Measurements from ENCODE around the gene CCNJ. TPM values are rescaled to one million over a fixed set of nuclear protein-coding genes. Genes with fewer than 3 reads are reported as not detected.

The CCNJ gene
- total RNA-seq, 1 experiment from 2014 or later = 36.8 TPM

GRCh38 chr10:96053985-96054384 is 10.6 kb downstream of the CCNJ start:
- no peak overlapping the region for H3K14ac ChIP-seq (ENCODE audit: insufficient read depth, low read length)
- TF ChIP-seq CTCF (conservative IDR thresholded peaks at IDR 0.05) = no peak
- H3K79me2 ChIP-seq (ENCODE audit: insufficient read depth, low read length) = peaks cover 7% of the 10 kb centered on the region; the same call in 1 of the 2 replicates
- no CpG with 5 or more reads among the region's 2 CpGs for WGBS (ENCODE audit: extremely low coverage, insufficient read length, low lambda C conversion rate)
- H2BK15ac ChIP-seq (ENCODE audit: low read depth, low read length) = no peak overlapping the region
- no peak overlapping the region for H2BK20ac ChIP-seq (ENCODE audit: low read depth, low read length, poor library complexity, severe bottlenecking)
- H2BK120ac ChIP-seq (ENCODE audit: low read depth, low read length, poor library complexity, severe bottlenecking) = no peak overlapping the region
- H3K79me1 ChIP-seq (ENCODE audit: insufficient read depth, low read depth, low read length, poor library complexity, severe bottlenecking) = peaks cover 5% of the 10 kb centered on the region
- Mint-ChIP-seq H3K27ac (no peak overlapping the region), H3K9me3 (no peaks in the 10 kb centered on the region), H3K4me1 (peaks cover 12 to 13% of the 10 kb centered on the region in 2 experiments), H3K27me3 (ENCODE audit: low read depth) (no peaks in the 10 kb centered on the region), H3K36me3 (ENCODE audit: insufficient read depth in 1 of 3, low read depth in 3 of 3) (peaks cover 41 to 60% (median 56%) of the 10 kb centered on the region in 3 experiments; a peak in 6 of 7 replicates), H3K4me3 (no peak overlapping the region)
- H3K4ac ChIP-seq (ENCODE audit: low read depth, low read length) = no peak overlapping the region
- H2BK5ac ChIP-seq (ENCODE audit: insufficient read length, low read length) = no peak overlapping the region
- no peak overlapping the region for H2AK5ac ChIP-seq (ENCODE audit: insufficient read length, low read length)
- no peaks in the 10 kb centered on the region for H3K4me1 ChIP-seq (ENCODE audit: insufficient read depth, low read length)
- H4K91ac ChIP-seq (ENCODE audit: insufficient read length, low read depth, low read length) = no peak overlapping the region
- H3K9me3 ChIP-seq (ENCODE audit: control insufficient read depth, low read depth, low read length) = no peaks in the 10 kb centered on the region
- H3K23me2 ChIP-seq (ENCODE audit: insufficient read length, low read depth, low read length, poor library complexity, severe bottlenecking) = no peaks in the 10 kb centered on the region
- no peak overlapping the region for H3K27ac ChIP-seq (ENCODE audit: insufficient read length, low read depth, low read length)
- no peak overlapping the region for H4K5ac ChIP-seq (ENCODE audit: insufficient read length, low read depth, low read length)
- H4K20me1 ChIP-seq (ENCODE audit: control insufficient read depth, insufficient read depth, insufficient read length) = no peaks in the 10 kb centered on the region
- H3K4me2 ChIP-seq (ENCODE audit: insufficient read depth, insufficient read length, low read length) = no peak overlapping the region
- H2BK12ac ChIP-seq (ENCODE audit: insufficient read length, low read depth, low read length) = no peak overlapping the region
- H3K9ac ChIP-seq (ENCODE audit: extremely low read depth, insufficient read length, low read length) = no peak overlapping the region
- no peak overlapping the region for H4K8ac ChIP-seq (replicated peaks; ENCODE audit: insufficient read length, low read depth, low read length)
- no peak overlapping the region for H3K56ac ChIP-seq (ENCODE audit: insufficient read length, low read depth, low read length)
- H3K27me3 ChIP-seq (ENCODE audit: insufficient read depth, low read length) = no peaks in the 10 kb centered on the region
- no peak overlapping the region for H3T11ph ChIP-seq (ENCODE audit: low read length)
- no peak overlapping the region for H2AFZ ChIP-seq (ENCODE audit: low read length)
- no peak overlapping the region for H3K23ac ChIP-seq (ENCODE audit: insufficient read length, low read depth, low read length)
- DNase-seq = no peak
- no peak overlapping the region for H3K18ac ChIP-seq (ENCODE audit: insufficient read length, low read depth, low read length)

Data from H9 (cell line).